PFSK-1 (cell line): ENCODE data around the gene SYNE2.

ENCODE experiments used
- POLR2AphosphoS5 ChIP-seq: IDR thresholded peaks from 2 replicates; pipeline ENCODE4 v1.6.1; 2012; ENCODE audit warnings: low read depth, mild to moderate bottlenecking, control low read depth, low read length, moderate library complexity
- TAF1 ChIP-seq: IDR thresholded peaks from 2 replicates; pipeline ENCODE4 v1.6.1; 2012; ENCODE audit warnings: low read length, control low read depth, borderline replicate concordance; ENCODE audit not compliant: insufficient read depth
- TF ChIP-seq, protein P1 (sequence below), 2 experiments: IDR thresholded peaks; 2 replicates each; pipeline versions ENCODE4 v1.6.1 to v1.8.0; 2011 to 2012; ENCODE audit warnings: low read depth in 2 of 2, low read length in 2 of 2, control low read depth in 1 of 2, inconsistent platforms in 1 of 2, mild to moderate bottlenecking in 1 of 2, moderate library complexity in 1 of 2; ENCODE audit not compliant: insufficient read depth in 1 of 2

DNA sequence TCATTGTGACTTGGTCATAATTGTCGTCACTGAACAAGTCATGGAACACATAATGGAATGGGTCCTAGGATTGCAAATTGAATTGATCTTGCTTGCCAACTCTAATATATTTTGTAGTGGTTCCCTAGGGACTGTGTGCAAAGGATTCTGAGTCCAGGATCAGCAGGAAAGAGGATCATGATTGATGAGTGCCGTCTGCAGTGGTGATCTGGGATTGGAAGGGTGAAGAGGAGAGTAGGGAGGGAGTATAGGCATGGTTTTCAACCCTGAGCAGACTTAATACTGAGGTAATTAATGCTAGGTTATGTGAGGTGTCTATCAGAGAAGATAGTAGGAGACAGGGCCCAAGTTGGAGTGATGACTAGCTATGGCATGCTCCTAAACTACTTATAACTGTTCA lies 272.5 kb downstream of the SYNE2 start:
- no peak for TF ChIP-seq POLR2AphosphoS5
- no peak for TF ChIP-seq TAF1
- TF ChIP-seq, protein P1, sequence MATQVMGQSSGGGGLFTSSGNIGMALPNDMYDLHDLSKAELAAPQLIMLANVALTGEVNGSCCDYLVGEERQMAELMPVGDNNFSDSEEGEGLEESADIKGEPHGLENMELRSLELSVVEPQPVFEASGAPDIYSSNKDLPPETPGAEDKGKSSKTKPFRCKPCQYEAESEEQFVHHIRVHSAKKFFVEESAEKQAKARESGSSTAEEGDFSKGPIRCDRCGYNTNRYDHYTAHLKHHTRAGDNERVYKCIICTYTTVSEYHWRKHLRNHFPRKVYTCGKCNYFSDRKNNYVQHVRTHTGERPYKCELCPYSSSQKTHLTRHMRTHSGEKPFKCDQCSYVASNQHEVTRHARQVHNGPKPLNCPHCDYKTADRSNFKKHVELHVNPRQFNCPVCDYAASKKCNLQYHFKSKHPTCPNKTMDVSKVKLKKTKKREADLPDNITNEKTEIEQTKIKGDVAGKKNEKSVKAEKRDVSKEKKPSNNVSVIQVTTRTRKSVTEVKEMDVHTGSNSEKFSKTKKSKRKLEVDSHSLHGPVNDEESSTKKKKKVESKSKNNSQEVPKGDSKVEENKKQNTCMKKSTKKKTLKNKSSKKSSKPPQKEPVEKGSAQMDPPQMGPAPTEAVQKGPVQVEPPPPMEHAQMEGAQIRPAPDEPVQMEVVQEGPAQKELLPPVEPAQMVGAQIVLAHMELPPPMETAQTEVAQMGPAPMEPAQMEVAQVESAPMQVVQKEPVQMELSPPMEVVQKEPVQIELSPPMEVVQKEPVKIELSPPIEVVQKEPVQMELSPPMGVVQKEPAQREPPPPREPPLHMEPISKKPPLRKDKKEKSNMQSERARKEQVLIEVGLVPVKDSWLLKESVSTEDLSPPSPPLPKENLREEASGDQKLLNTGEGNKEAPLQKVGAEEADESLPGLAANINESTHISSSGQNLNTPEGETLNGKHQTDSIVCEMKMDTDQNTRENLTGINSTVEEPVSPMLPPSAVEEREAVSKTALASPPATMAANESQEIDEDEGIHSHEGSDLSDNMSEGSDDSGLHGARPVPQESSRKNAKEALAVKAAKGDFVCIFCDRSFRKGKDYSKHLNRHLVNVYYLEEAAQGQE (IDR thresholded peaks at IDR 0.05; ENCODE audit: insufficient read depth in 1 of 2, low read depth in 2 of 2, low read length in 2 of 2): no peak
